Erythroblast (primary cell): Measurements from ENCODE around the gene ABHD12.

Source experiments
- GATA1 ChIP-seq: IDR thresholded peaks from 2 replicates; pipeline ENCODE4 v1.6.1; 2011; ENCODE audit warnings: low read depth, mild to moderate bottlenecking, control low read depth, low read length, moderate library complexity
- POLR2A ChIP-seq: IDR thresholded peaks from 2 replicates; pipeline ENCODE4 v1.6.1; 2011; ENCODE audit warnings: mild to moderate bottlenecking, low read length

DNA sequence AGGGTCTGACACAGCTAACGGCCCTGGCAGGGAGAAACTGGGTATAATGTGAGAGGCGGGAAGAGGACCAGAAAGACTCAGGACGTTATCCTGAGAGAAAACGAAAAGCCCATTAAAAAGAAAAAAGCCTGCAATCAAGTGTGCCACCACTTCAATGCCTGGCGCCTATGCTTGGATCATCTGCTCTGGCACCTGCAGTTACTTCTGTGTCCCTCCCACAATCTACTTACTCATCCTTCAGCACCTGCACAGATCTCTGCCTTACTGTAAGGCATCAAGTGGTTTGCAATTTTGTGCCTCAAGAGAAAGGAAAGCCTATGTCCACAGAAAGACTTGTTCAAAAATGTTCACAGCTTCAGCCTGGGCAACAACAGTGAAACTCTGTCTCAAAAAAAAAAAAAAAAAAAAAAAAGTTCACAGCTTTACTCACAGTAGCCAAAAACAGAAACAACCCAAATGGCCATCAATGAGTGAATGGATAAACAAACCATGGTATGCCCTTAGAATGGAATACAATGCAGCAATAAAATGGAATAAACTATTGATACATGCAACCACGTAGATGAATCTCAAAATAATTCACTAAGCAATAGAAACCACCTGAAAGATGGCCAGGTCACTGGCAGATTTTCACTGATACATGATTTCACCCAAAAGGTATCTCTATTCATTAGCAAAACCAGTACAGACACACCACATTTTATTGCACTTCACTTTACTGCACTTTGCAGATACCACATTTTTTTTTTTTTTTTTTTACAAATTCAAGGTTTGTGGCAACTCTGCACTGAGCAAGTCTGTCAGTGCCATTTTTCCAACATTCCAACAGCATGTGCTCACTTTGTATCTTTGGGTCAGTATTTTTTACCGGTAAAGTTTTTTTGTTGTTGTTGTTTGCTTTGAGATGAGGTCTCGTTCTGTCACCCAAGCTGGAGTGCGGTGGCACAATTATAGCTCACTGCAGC is 48.6 kb downstream of the ABHD12 start:
- TF ChIP-seq POLR2A, result no peak
- no peak for TF ChIP-seq GATA1
